Superior temporal gyrus (tissue), 1 donor: Measurements from ENCODE around the gene ADRB1.

ENCODE experiments used
- DNase-seq: peaks from one replicate; pipeline ENCODE4 v3.0.0-alpha.2; 2016; ENCODE audit errors: extremely low spot score

Gene ADRB1

DNA sequence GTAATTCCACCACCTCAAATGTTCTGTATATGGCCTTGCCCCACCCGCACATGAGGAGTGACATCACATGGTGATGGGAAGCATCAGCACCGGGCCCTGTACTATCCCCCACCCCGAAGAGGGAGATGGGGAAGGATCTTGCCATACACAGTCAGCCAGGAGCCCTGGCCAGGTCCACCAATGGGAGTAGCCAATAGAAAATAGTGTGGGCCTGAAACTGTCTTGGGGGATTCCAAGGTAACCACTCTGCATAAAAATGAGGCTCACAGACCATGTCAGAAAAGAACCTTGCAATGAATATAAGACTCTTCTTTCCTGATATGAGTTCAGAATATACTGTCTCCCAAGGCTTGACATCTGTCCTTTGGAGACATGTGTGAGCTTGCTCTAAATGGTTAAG is 51.1 kb downstream of the ADRB1 start:
- no peak for DNase-seq

- DNase-seq: no peak
These were observed 52.1 kb downstream of the ADRB1 start for GRCh38 chr10:114095559-114096337.
